WERI-Rb-1 (cell line): ENCODE measurements around the gene AGXT.

Experiments used
- DNase-seq: peaks from one replicate; pipeline ENCODE4 v3.0.0-alpha.2; 2020
- H3K27ac ChIP-seq: fragments of 250-450 bp; sonication (Bioruptor Pico); 2 replicates; pipeline ENCODE4 v1.5.1; 2020; ENCODE audit warnings: mild to moderate bottlenecking, moderate library complexity
- H3K27me3 ChIP-seq: fragments of 250-450 bp; sonication (Bioruptor Pico); 2 replicates; pipeline ENCODE4 v1.5.1; 2021; ENCODE audit warnings: mild to moderate bottlenecking, low read depth, moderate library complexity; ENCODE audit not compliant: insufficient read depth, severe bottlenecking
- H3K36me3 ChIP-seq: fragments of 250-450 bp; sonication (Bioruptor Pico); 2 replicates; pipeline ENCODE4 v1.5.1; 2020; ENCODE audit warnings: mild to moderate bottlenecking, moderate library complexity
- H3K4me3 ChIP-seq: 2 replicates; pipeline ENCODE4 v1.5.1; 2011; ENCODE audit warnings: low read depth, mild to moderate bottlenecking, control low read depth, low read length
- H3K9me3 ChIP-seq: fragments of 250-450 bp; sonication (Bioruptor Pico); 2 replicates; pipeline ENCODE4 v1.5.1; 2021; ENCODE audit warnings: mild to moderate bottlenecking, moderate library complexity; ENCODE audit not compliant: severe bottlenecking
- CTCF ChIP-seq: IDR thresholded peaks from 2 replicates; pipeline ENCODE4 v1.5.1; 2011; ENCODE audit warnings: low read depth, mild to moderate bottlenecking, control low read depth, inconsistent platforms, low read length

AGXT gene

GRCh38 chr2:240875228-240876034 lies 6.8 kb downstream of the AGXT start:
- no peaks in the 10 kb centered on the region for H3K27me3 ChIP-seq
- no peak overlapping the region for H3K4me3 ChIP-seq
- no peaks in the 10 kb centered on the region for H3K9me3 ChIP-seq
- no peak overlapping the region for H3K27ac ChIP-seq
- H3K36me3 ChIP-seq, result no peaks in the 10 kb centered on the region
- no peak for DNase-seq
- TF ChIP-seq CTCF, result no peak

GRCh38 chr2:240876035-240876474 lies 7.4 kb downstream of the AGXT start:
- Histone ChIP-seq H3K4me3 (no peak overlapping the region), H3K27ac (no peak overlapping the region), H3K36me3 (no peaks in the 10 kb centered on the region), H3K27me3 (no peaks in the 10 kb centered on the region), H3K9me3 (no peaks in the 10 kb centered on the region)
- no peak for DNase-seq
- no peak for TF ChIP-seq CTCF

GRCh38 chr2:240876475-240877251 lies 8.0 kb downstream of the AGXT start:
- Histone ChIP-seq H3K36me3 (no peaks in the 10 kb centered on the region), H3K27ac (no peak overlapping the region), H3K9me3 (no peaks in the 10 kb centered on the region), H3K4me3 (no peak overlapping the region), H3K27me3 (no peaks in the 10 kb centered on the region)
- TF ChIP-seq CTCF, result no peak
- no peak for DNase-seq

- Histone ChIP-seq H3K9me3 (no peaks in the 10 kb centered on the region), H3K27me3 (no peaks in the 10 kb centered on the region), H3K27ac (no peak overlapping the region), H3K36me3 (no peaks in the 10 kb centered on the region), H3K4me3 (no peak overlapping the region)
- DNase-seq, result no peak
- no peak for TF ChIP-seq CTCF
These were observed 9.1 kb downstream of the AGXT start for GRCh38 chr2:240877460-240878340.

GRCh38 chr2:240878341-240878936 lies 9.8 kb downstream of the AGXT start:
- H3K27ac ChIP-seq, result no peak overlapping the region
- no peaks in the 10 kb centered on the region for H3K36me3 ChIP-seq
- DNase-seq, result no peak
- TF ChIP-seq CTCF, result no peak
- H3K9me3 ChIP-seq, result no peaks in the 10 kb centered on the region
- H3K4me3 ChIP-seq, result no peak overlapping the region
- no peaks in the 10 kb centered on the region for H3K27me3 ChIP-seq
